ENCODE results near the gene ODAD3.
"Not testable (repeated sequence)": the region's sequence is repeated elsewhere in the genome, so short reads cannot be mapped to it uniquely, and the experiment has no call there.

ODAD3 gene

DNA sequence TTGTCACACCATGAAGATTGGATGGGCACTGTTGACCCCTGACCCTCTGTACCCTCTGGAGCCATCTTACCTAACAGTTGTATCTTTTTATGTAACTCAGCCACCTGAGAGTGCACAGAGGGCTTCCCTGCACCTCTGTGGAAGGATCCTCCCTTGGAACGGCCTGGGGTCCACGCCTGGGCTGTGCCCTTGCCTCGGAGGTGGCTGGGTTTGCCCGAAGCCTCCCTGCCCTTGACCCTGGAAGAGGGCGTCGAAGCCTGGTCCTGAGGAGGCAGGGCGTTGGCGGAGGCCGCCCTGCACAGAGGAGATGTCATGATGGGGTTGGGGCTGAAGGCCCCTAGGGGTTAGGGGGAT, 241 bp downstream of the ODAD3 start:
- Histone ChIP-seq H3K9ac (ENCODE audit: low read length) (peak overlapping the region; percentile 60), H3K4me3 (ENCODE audit: low read length) (peak overlapping the region; percentile 81), H3K36me3 (replicated peaks; ENCODE audit: low read depth, low read length) (peaks cover 15% of the 10 kb centered on the region), H2AFZ (ENCODE audit: low read depth, low read length) (peak overlapping the region; percentile 99), H3K4me1 (ENCODE audit: low read length) (peaks cover 28% of the 10 kb centered on the region), H3K27ac (ENCODE audit: low read length) (no peak overlapping the region), H3K27me3 (ENCODE audit: low read depth, low read length) (no peaks in the 10 kb centered on the region), H3K79me2 (ENCODE audit: low read length) (peaks cover 15% of the 10 kb centered on the region), H3K4me2 (ENCODE audit: low read length) (peak overlapping the region; percentile 99), H4K20me1 (ENCODE audit: insufficient read depth, low read length) (no peaks in the 10 kb centered on the region), H3K9me3 (ENCODE audit: insufficient read depth, low read length) (no peaks in the 10 kb centered on the region)
- TF ChIP-seq EZH2phosphoT487 (IDR thresholded peaks at IDR 0.05; ENCODE audit: low read depth): no peak
- TF ChIP-seq, protein P1, sequence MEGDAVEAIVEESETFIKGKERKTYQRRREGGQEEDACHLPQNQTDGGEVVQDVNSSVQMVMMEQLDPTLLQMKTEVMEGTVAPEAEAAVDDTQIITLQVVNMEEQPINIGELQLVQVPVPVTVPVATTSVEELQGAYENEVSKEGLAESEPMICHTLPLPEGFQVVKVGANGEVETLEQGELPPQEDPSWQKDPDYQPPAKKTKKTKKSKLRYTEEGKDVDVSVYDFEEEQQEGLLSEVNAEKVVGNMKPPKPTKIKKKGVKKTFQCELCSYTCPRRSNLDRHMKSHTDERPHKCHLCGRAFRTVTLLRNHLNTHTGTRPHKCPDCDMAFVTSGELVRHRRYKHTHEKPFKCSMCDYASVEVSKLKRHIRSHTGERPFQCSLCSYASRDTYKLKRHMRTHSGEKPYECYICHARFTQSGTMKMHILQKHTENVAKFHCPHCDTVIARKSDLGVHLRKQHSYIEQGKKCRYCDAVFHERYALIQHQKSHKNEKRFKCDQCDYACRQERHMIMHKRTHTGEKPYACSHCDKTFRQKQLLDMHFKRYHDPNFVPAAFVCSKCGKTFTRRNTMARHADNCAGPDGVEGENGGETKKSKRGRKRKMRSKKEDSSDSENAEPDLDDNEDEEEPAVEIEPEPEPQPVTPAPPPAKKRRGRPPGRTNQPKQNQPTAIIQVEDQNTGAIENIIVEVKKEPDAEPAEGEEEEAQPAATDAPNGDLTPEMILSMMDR (IDR thresholded peaks at IDR 0.05; ENCODE audit: low read depth, low read length): no peak

DNA sequence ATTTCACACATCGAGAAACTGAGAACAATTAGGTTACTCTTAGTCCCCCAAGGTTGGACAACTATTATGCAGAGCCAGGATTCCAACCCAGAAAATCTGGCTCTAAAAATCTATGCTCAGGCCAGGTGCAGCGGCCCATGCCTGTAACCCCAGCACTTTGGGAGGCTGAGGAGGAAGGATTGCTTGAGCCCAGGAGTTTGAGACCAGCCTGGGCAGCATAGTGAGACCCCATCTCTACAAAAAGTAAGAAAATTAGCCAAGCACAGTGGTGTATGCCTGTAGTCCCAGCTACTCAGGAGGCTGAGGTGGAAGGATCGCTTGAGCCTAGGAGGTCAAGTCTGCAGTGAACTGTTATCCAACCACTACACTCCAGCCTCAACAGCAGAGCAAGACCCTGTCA, 1.4 kb downstream of the ODAD3 start:
- not testable (repeated sequence) for H4K20me1 ChIP-seq (ENCODE audit: insufficient read depth, low read length); H3K9me3 ChIP-seq (ENCODE audit: insufficient read depth, low read length); H3K27me3 ChIP-seq (ENCODE audit: low read depth, low read length); H3K9ac ChIP-seq (ENCODE audit: low read length); H3K36me3 ChIP-seq (replicated peaks; ENCODE audit: low read depth, low read length); H2AFZ ChIP-seq (ENCODE audit: low read depth, low read length); H3K4me2 ChIP-seq (ENCODE audit: low read length); H3K4me3 ChIP-seq (ENCODE audit: low read length); H3K27ac ChIP-seq (ENCODE audit: low read length)
- Histone ChIP-seq H3K4me1 (ENCODE audit: low read length) (peaks cover 25% of the 10 kb centered on the region), H3K79me2 (ENCODE audit: low read length) (peaks cover 15% of the 10 kb centered on the region)

DNA sequence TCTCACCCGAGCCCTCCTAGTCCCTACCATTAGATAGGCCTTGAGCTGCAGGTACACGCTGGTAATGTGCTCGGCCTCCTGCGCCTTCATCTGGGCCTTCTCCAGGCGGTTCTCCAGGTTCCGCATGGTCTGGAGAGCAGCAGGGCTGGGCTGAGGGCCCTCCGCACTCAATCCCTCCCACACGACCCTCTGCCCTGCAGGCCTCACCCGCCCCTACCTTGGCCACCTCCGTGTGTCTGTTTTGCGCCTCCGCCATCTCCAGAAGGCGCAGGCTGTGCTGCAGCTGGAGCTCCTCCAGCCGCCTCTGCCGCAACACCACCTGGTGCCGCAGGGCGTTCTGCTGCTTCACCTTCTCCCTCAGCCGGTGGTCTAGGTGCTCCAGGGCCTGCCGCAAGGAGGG, 8.3 kb downstream of the ODAD3 start:
- no peak for TF ChIP-seq EZH2phosphoT487 (IDR thresholded peaks at IDR 0.05; ENCODE audit: low read depth)
- TF ChIP-seq, protein P1 (IDR thresholded peaks at IDR 0.05; ENCODE audit: low read depth, low read length): no peak
- no peaks in the 10 kb centered on the region for H3K36me3 ChIP-seq (replicated peaks; ENCODE audit: low read depth, low read length)
- no peak overlapping the region for H3K9ac ChIP-seq (ENCODE audit: low read length)
- no peak overlapping the region for H3K4me2 ChIP-seq (ENCODE audit: low read length)
- H3K79me2 ChIP-seq (ENCODE audit: low read length): no peaks in the 10 kb centered on the region
- H3K27ac ChIP-seq (ENCODE audit: low read length): no peak overlapping the region
- peaks cover 8% of the 10 kb centered on the region for H3K4me1 ChIP-seq (ENCODE audit: low read length)
- H3K4me3 ChIP-seq (ENCODE audit: low read length): no peak overlapping the region
- no peaks in the 10 kb centered on the region for H3K9me3 ChIP-seq (ENCODE audit: insufficient read depth, low read length)
- 0 out of 2 replicates have a peak, but pooled peaks cover 6% of the 10 kb centered on the region for H3K27me3 ChIP-seq (ENCODE audit: low read depth, low read length)
- no peak overlapping the region for H2AFZ ChIP-seq (ENCODE audit: low read depth, low read length)
- no peaks in the 10 kb centered on the region for H4K20me1 ChIP-seq (ENCODE audit: insufficient read depth, low read length)

DNA sequence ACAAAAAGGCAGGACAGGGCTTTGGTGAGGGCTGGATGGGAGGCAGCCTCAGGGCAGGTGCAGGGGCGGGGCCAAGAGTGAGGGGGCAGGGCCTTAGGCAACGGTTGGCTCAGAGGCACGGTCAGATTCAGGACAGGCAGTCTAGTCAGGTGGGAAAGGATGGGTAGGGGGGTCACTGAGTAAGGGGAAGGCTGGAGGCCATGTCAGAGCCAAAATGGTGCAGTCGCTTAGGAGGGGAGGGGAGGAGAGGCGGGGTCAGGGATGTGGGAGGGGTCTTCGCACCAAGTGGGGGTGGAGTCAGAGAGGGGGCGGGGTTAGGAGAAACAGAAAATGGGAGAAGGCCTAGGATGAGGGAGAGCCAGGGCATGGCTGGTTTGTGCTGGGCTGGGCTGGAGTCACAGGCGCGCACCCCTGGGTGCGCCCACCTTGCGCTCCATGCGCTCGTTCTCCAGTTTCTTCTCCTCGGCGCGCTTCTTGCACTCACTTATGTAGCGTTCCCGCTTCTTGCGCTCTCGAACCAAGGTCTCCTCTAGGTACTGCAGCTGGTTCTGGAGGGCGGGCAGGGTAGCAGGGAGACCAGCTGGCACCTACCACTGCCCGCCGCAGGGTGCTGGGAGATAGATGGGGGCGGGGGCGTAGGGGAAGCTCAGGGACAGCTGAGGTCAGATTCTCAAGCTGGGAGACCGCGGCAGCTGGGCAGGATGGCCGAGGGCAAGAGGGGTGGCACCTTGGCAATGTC, 9.0 kb downstream of the ODAD3 start:
- Histone ChIP-seq H3K4me1 (ENCODE audit: low read length) (peaks cover 9% of the 10 kb centered on the region), H3K79me2 (ENCODE audit: low read length) (no peaks in the 10 kb centered on the region), H3K36me3 (replicated peaks; ENCODE audit: low read depth, low read length) (no peaks in the 10 kb centered on the region), H3K9ac (ENCODE audit: low read length) (no peak overlapping the region), H3K9me3 (ENCODE audit: insufficient read depth, low read length) (no peaks in the 10 kb centered on the region), H3K27me3 (ENCODE audit: low read depth, low read length) (0 out of 2 replicates have a peak, but pooled peaks cover 6% of the 10 kb centered on the region), H2AFZ (ENCODE audit: low read depth, low read length) (no peak overlapping the region), H3K4me2 (ENCODE audit: low read length) (no peak overlapping the region), H3K4me3 (ENCODE audit: low read length) (no peak overlapping the region), H3K27ac (ENCODE audit: low read length) (no peak overlapping the region), H4K20me1 (ENCODE audit: insufficient read depth, low read length) (no peaks in the 10 kb centered on the region)
- TF ChIP-seq, protein P1 (IDR thresholded peaks at IDR 0.05; ENCODE audit: low read depth, low read length): no peak
- no peak for TF ChIP-seq EZH2phosphoT487 (IDR thresholded peaks at IDR 0.05; ENCODE audit: low read depth)

Measured in OCI-LY3 (cell line).